PC-3 (cell line): Measurements from ENCODE around the gene THAP4. TPM values are rescaled to one million over a fixed set of nuclear protein-coding genes. Genes with fewer than 3 reads are reported as not detected.

Experiments
- ATAC-seq: fragments of 200-7000 bp; cut with Tn5 transposase; 2 replicates; pipeline ENCODE4 v1.9.1; 2020; ENCODE audit warnings: mild to moderate bottlenecking, moderate library complexity
- BruUV-seq: library from RNA; stranded (reverse); fragments of 400-500 nt; replicated peaks from 2 replicates; lab custom pipeline; 2021; lab: Mats Ljungman, UMichigan
- CTCF ChIA-PET: fragments of 300-600 bp; sonication (Branson Sonifier 250); formaldehyde crosslinking; loops from one replicate; lab custom pipeline; 2022; ENCODE audit warnings: antibody characterized with exemption; lab: Charles Lee
- POLR2A ChIA-PET: fragments of 300-600 bp; sonication (Branson Sonifier 250); formaldehyde crosslinking; loops from one replicate; lab custom pipeline; 2022; ENCODE audit warnings: antibody characterized with exemption; ENCODE audit not compliant: unreplicated experiment; lab: Charles Lee
- DNase-seq: peaks from one replicate; pipeline ENCODE4 v3.0.0-alpha.2; 2015
- H2AFZ ChIP-seq: fragments of 300-600 bp; sonication (generic); 2 replicates; pipeline ENCODE4 v1.6.0; 2016; ENCODE audit warnings: antibody characterized with exemption, low read length
- H3F3A ChIP-seq: fragments of 300-600 bp; sonication (generic); one replicate; pipeline ENCODE4 v1.6.0; 2017; ENCODE audit warnings: antibody characterized with exemption, low read length, control low read depth, mild to moderate bottlenecking; ENCODE audit not compliant: unreplicated experiment
- H3K27ac ChIP-seq: fragments of 300-600 bp; sonication (generic); 2 replicates; pipeline ENCODE4 v1.5.1; 2016; ENCODE audit warnings: mild to moderate bottlenecking, low read length
- H3K27me3 ChIP-seq: fragments of 300-600 bp; sonication (generic); 2 replicates; pipeline ENCODE4 v1.6.1; 2016; ENCODE audit warnings: low read length, mixed read lengths
- H3K36me3 ChIP-seq: fragments of 300-600 bp; sonication (generic); 2 replicates; pipeline ENCODE4 v1.6.1; 2016; ENCODE audit warnings: low read depth, mixed run types, low read length, mixed read lengths
- H3K4me1 ChIP-seq: fragments of 300-600 bp; sonication (generic); 2 replicates; pipeline ENCODE4 v1.5.1; 2016; ENCODE audit warnings: low read length; ENCODE audit not compliant: insufficient read depth
- H3K4me2 ChIP-seq: fragments of 300-600 bp; sonication (generic); 2 replicates; pipeline ENCODE4 v1.6.0; 2016; ENCODE audit warnings: low read length
- H3K4me3 ChIP-seq: fragments of 300-600 bp; sonication (generic); 2 replicates; pipeline ENCODE4 v1.5.1; 2016; ENCODE audit warnings: mild to moderate bottlenecking, low read length, mixed read lengths
- H3K79me2 ChIP-seq: fragments of 300-600 bp; sonication (generic); 2 replicates; pipeline ENCODE4 v1.6.1; 2017; ENCODE audit warnings: low read length, mixed read lengths
- H3K9ac ChIP-seq: fragments of 300-600 bp; sonication (generic); 2 replicates; pipeline ENCODE4 v1.6.0; 2016; ENCODE audit warnings: mild to moderate bottlenecking, low read length
- H3K9me2 ChIP-seq: fragments of 300-600 bp; sonication (generic); replicated peaks from 2 replicates; pipeline ENCODE4 v1.6.1; 2016; ENCODE audit warnings: mixed run types, low read length, mixed read lengths
- H3K9me3 ChIP-seq: fragments of 300-600 bp; sonication (generic); 2 replicates; pipeline ENCODE4 v1.6.1; 2016; ENCODE audit warnings: low read length, mixed read lengths
- H4K20me1 ChIP-seq: fragments of 300-600 bp; sonication (generic); 2 replicates; pipeline ENCODE4 v1.6.1; 2016; ENCODE audit warnings: low read length, mixed read lengths
- EZH2 ChIP-seq: fragments of 300-600 bp; sonication (generic); IDR thresholded peaks from one replicate; pipeline ENCODE4 v1.6.1; 2017; ENCODE audit warnings: antibody characterized with exemption, mild to moderate bottlenecking, low read length; ENCODE audit not compliant: unreplicated experiment
- EZH2phosphoT487 ChIP-seq: fragments of 300-600 bp; sonication (generic); IDR thresholded peaks from 2 replicates; pipeline ENCODE4 v1.6.1; 2018; ENCODE audit warnings: mild to moderate bottlenecking, antibody characterized with exemption, low read length, borderline replicate concordance
- intact Hi-C: fragments of 100-400 bp; cut with micrococcal nuclease; formaldehyde crosslinking; loops from 2 replicates; pipeline ENCODE4 v1.9.0; 2023
- total RNA-seq: library from RNA; depleted of rRNA; stranded (reverse); fragments of >200 nt; gene quantifications from 2 replicates; pipeline ENCODE4 v1.2.3, GENCODE V29; 2014
- TF ChIP-seq, protein P1 (sequence below): fragments of 300-600 bp; sonication (generic); conservative IDR thresholded peaks from 2 replicates; pipeline ENCODE4 v1.5.1; 2017; ENCODE audit warnings: antibody characterized with exemption, low read depth, mild to moderate bottlenecking, low read length

Gene THAP4
- total RNA-seq, 1 experiment from 2014 or later: 75.1 TPM

DNA sequence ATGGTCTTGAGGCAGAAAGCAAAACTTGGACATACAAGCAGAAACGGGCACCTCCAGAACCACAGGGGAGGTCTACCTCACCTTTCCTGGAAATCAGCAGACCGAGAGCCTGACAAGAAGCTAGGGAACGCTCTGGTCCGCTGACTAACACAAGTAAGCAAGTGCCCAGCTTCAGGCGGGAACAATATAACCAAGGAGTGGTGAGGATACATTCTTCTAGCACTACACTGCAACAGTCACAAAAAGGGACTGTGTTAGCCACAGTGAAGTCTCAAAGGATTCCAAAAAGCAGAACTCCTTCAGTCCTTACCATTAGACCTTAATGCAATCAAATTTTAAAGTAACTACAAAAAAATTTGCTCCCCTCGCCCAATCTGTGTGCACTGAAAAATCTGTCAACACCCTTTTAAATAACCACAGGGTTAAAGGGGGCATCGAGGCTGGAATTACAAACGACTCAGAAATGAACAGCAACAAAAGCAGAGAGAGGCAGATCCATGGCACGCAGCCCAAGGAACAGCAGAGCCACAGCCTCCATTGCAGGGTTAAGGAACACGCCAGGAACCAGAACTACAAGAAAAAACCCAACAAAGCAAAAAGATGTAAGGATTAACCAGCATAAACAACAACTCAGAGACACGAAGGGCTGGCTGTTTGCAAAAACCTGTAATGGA, 7.1 kb downstream of the THAP4 start:
- 0 out of 2 replicates have a peak, but pooled peaks cover 8% of the 10 kb centered on the region for H4K20me1 ChIP-seq

DNA sequence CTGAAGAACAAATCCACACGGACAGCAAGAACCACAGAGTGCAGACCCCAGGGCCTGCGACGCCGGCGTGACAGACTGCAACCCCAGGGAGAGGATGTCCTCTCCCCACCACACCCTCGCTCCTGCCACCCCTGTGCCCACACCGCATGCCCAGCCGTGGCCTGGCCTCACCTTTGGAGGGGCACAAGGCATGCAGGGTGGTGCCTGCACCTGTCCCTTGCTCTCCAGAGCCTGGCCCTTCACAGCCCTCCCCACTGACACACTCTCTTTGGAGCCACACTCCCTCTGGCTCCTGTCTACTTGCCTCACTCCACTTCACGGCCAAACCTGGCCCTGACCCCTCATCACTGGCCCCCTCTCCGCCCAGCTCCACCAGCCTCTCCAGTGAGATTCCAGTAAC, 9.3 kb downstream of the THAP4 start:
- TF ChIP-seq EZH2: no peak
- no peak for TF ChIP-seq EZH2phosphoT487
- CTCF ChIA-PET: no interaction called here

More for the DNA sequence above, 7.1 kb downstream of the THAP4 start:
- H3K9me3 ChIP-seq: no peaks in the 10 kb centered on the region
- POLR2A ChIA-PET: interaction anchor here (0.7 kb wide), 1 partner anchor 8 kb away, joined by 18 read pairs; no protein-coding TSS in a partner anchor
- H3K4me3 ChIP-seq: no peak overlapping the region
- CTCF ChIA-PET: no interaction called here
- DNase-seq (no peak), ATAC-seq (no peak; the same call in 1 of the 2 replicates)
- TF ChIP-seq EZH2: no peak
- TF ChIP-seq, protein P1, sequence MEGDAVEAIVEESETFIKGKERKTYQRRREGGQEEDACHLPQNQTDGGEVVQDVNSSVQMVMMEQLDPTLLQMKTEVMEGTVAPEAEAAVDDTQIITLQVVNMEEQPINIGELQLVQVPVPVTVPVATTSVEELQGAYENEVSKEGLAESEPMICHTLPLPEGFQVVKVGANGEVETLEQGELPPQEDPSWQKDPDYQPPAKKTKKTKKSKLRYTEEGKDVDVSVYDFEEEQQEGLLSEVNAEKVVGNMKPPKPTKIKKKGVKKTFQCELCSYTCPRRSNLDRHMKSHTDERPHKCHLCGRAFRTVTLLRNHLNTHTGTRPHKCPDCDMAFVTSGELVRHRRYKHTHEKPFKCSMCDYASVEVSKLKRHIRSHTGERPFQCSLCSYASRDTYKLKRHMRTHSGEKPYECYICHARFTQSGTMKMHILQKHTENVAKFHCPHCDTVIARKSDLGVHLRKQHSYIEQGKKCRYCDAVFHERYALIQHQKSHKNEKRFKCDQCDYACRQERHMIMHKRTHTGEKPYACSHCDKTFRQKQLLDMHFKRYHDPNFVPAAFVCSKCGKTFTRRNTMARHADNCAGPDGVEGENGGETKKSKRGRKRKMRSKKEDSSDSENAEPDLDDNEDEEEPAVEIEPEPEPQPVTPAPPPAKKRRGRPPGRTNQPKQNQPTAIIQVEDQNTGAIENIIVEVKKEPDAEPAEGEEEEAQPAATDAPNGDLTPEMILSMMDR: no peak
- TF ChIP-seq EZH2phosphoT487: no peak
- no TSS peak for BruUV-seq
- no peak overlapping the region for H3K4me2 ChIP-seq
- no peaks in the 10 kb centered on the region for H3K4me1 ChIP-seq
- no peak overlapping the region for H2AFZ ChIP-seq
- no peaks in the 10 kb centered on the region for H3F3A ChIP-seq
- intact Hi-C loops: no loop called here
- H3K9me2 ChIP-seq: no peaks in the 10 kb centered on the region
- H3K27me3 ChIP-seq: no peaks in the 10 kb centered on the region
- peaks cover 96% of the 10 kb centered on the region for H3K79me2 ChIP-seq
- H3K9ac ChIP-seq: no peak overlapping the region
- H3K36me3 ChIP-seq: peaks cover 12% of the 10 kb centered on the region; the same call in 1 of the 2 replicates
- no peak overlapping the region for H3K27ac ChIP-seq

DNA sequence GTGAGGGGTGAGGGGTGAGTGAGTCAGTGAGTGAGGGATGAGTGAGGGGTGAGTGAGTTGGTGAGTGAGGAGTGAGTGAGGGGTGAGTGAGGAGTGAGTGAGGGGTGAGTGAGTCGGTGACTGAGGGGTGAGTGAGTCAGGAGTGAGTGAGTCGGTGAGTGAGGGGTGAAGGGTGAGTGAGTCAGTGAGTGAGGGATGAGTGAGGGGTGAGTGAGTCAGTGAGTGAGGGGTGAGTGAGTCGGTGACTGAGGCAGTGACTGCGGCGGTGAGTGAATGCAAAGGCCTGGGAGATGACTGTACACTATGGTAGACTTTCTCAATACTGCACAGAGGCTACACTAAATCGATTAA, 16.6 kb downstream of the THAP4 start:
- BruUV-seq: no TSS peak
- Histone ChIP-seq H2AFZ (no peak overlapping the region), H3K9me3 (no peaks in the 10 kb centered on the region; the same call in 1 of the 2 replicates), H4K20me1 (no peaks in the 10 kb centered on the region), H3K9ac (no peak overlapping the region), H3K4me1 (no peaks in the 10 kb centered on the region), H3F3A (peaks cover 18% of the 10 kb centered on the region), H3K27ac (peak overlapping the region; percentile 57), H3K27me3 (no peaks in the 10 kb centered on the region), H3K4me3 (no peak overlapping the region), H3K4me2 (no peak overlapping the region), H3K36me3 (peaks cover 12% of the 10 kb centered on the region), H3K79me2 (peaks cover 78% of the 10 kb centered on the region), H3K9me2 (no peaks in the 10 kb centered on the region)
- ChIA-PET POLR2A (no interaction called here), CTCF (no interaction called here)
- intact Hi-C loops: no loop called here
- TF ChIP-seq EZH2 (no peak), EZH2phosphoT487 (no peak)
- TF ChIP-seq, protein P1: no peak
- ATAC-seq: peak; percentile 77
- peak; percentile 71 for DNase-seq

More for the DNA sequence above, 9.3 kb downstream of the THAP4 start:
- H3F3A ChIP-seq: no peaks in the 10 kb centered on the region
- H3K36me3 ChIP-seq: peaks cover 5% of the 10 kb centered on the region; the same call in 1 of the 2 replicates
- no peak overlapping the region for H2AFZ ChIP-seq
- no peaks in the 10 kb centered on the region for H3K9me3 ChIP-seq
- intact Hi-C loops: no loop called here
- H3K27ac ChIP-seq: no peak overlapping the region
- no peaks in the 10 kb centered on the region for H4K20me1 ChIP-seq
- H3K27me3 ChIP-seq: no peaks in the 10 kb centered on the region
- H3K4me1 ChIP-seq: no peaks in the 10 kb centered on the region
- H3K9me2 ChIP-seq: no peaks in the 10 kb centered on the region
- H3K9ac ChIP-seq: no peak overlapping the region
- BruUV-seq: no TSS peak
- no peak overlapping the region for H3K4me2 ChIP-seq
- POLR2A ChIA-PET: no interaction called here
- ATAC-seq: no peak
- no peak for DNase-seq
- no peak overlapping the region for H3K4me3 ChIP-seq
- H3K79me2 ChIP-seq: peaks cover 94% of the 10 kb centered on the region
